Liver (tissue), 9 donors: ENCODE results near the gene KCNIP1. TPM values are rescaled to one million over a fixed set of nuclear protein-coding genes. Genes with fewer than 3 reads are reported as not detected.

Experiments
- DNase-seq: peaks from one replicate; pipeline ENCODE4 v3.0.0-alpha.2; 2017; ENCODE audit warnings: low spot score
- H3K27ac ChIP-seq, 2 donors: one replicate each; pipeline ENCODE4 v1.7.0; 2013; ENCODE audit warnings: inconsistent platforms in 2 of 2, low read length in 2 of 2, control low read depth in 1 of 2, low read depth in 1 of 2, mild to moderate bottlenecking in 1 of 2
- H3K27me3 ChIP-seq, 4 donors: one replicate each; pipeline versions ENCODE4 v1.6.1 to v1.7.0; 2013; ENCODE audit warnings: low read length in 3 of 4, inconsistent platforms in 1 of 4, mild to moderate bottlenecking in 1 of 4, moderate library complexity in 1 of 4; ENCODE audit not compliant: control insufficient read depth in 4 of 4, insufficient read depth in 4 of 4
- H3K36me3 ChIP-seq, 4 donors: one replicate each; pipeline versions ENCODE4 v1.6.1 to v1.7.0; 2013; ENCODE audit warnings: low read length in 3 of 4, mild to moderate bottlenecking in 3 of 4, low read depth in 1 of 4, moderate library complexity in 1 of 4; ENCODE audit not compliant: control insufficient read depth in 4 of 4, insufficient read depth in 3 of 4
- H3K4me1 ChIP-seq, 4 donors: one replicate each; pipeline versions ENCODE4 v1.6.1 to v1.7.0; 2013; ENCODE audit warnings: low read length in 3 of 4, mild to moderate bottlenecking in 3 of 4, moderate library complexity in 1 of 4; ENCODE audit not compliant: control insufficient read depth in 4 of 4, insufficient read depth in 4 of 4
- H3K4me3 ChIP-seq, 3 donors: one replicate each; pipeline versions ENCODE4 v1.6.1 to v1.7.0; 2013; ENCODE audit warnings: low read length in 3 of 3, control low read depth in 1 of 3, low read depth in 1 of 3, mild to moderate bottlenecking in 1 of 3
- H3K9ac ChIP-seq, 2 donors: one replicate each; pipeline ENCODE4 v1.7.0; 2013; ENCODE audit warnings: low read length in 2 of 2, mild to moderate bottlenecking in 2 of 2, moderate library complexity in 2 of 2, control low read depth in 1 of 2, low read depth in 1 of 2
- H3K9me3 ChIP-seq, 4 donors: one replicate each; pipeline versions ENCODE4 v1.6.1 to v1.7.0; 2013; ENCODE audit warnings: low read length in 3 of 4; ENCODE audit not compliant: control insufficient read depth in 4 of 4
- ATF3 ChIP-seq: IDR thresholded peaks from 2 replicates; pipeline ENCODE4 v1.6.1; 2016; ENCODE audit warnings: antibody characterized with exemption
- EGR1 ChIP-seq, 2 donors: IDR thresholded peaks; 2 replicates each; pipeline ENCODE4 v1.6.1; 2016 to 2018; ENCODE audit warnings: antibody characterized with exemption in 2 of 2, low read depth in 2 of 2
- FOXA1 ChIP-seq: IDR thresholded peaks from 2 replicates; pipeline ENCODE4 v1.6.1; 2016; ENCODE audit warnings: antibody characterized with exemption
- FOXA2 ChIP-seq: IDR thresholded peaks from 2 replicates; pipeline ENCODE4 v1.6.1; 2016; ENCODE audit warnings: antibody characterized with exemption
- GABPA ChIP-seq, 2 donors: IDR thresholded peaks in 1 of 2; conservative IDR thresholded peaks in 1 of 2; 2 replicates each; pipeline ENCODE4 v1.6.1; 2016; ENCODE audit warnings: antibody characterized with exemption in 2 of 2, mild to moderate bottlenecking in 1 of 2, moderate library complexity in 1 of 2
- HNF4G ChIP-seq: IDR thresholded peaks from 2 replicates; pipeline ENCODE4 v1.6.1; 2016; ENCODE audit warnings: antibody characterized with exemption
- JUND ChIP-seq, 2 donors: IDR thresholded peaks; 2 replicates each; pipeline ENCODE4 v1.6.1; 2016; ENCODE audit warnings: antibody characterized with exemption in 2 of 2
- NR2F2 ChIP-seq: IDR thresholded peaks from 2 replicates; pipeline ENCODE4 v1.6.1; 2016; ENCODE audit warnings: antibody characterized with exemption
- RAD21 ChIP-seq, 2 donors: IDR thresholded peaks; 2 replicates each; pipeline ENCODE4 v1.6.1; 2016; ENCODE audit warnings: antibody characterized with exemption in 2 of 2, mild to moderate bottlenecking in 2 of 2
- RXRA ChIP-seq, 2 donors: IDR thresholded peaks; 2 replicates each; pipeline ENCODE4 v1.6.1; 2017 to 2018; ENCODE audit warnings: antibody characterized with exemption in 2 of 2, mild to moderate bottlenecking in 1 of 2
- SP1 ChIP-seq: IDR thresholded peaks from 2 replicates; pipeline ENCODE4 v1.6.1; 2018; ENCODE audit warnings: antibody characterized with exemption, mild to moderate bottlenecking
- TAF1 ChIP-seq: conservative IDR thresholded peaks from 2 replicates; pipeline ENCODE4 v1.6.1; 2016; ENCODE audit warnings: antibody characterized with exemption, mild to moderate bottlenecking
- YY1 ChIP-seq: IDR thresholded peaks from 2 replicates; pipeline ENCODE4 v1.6.1; 2016; ENCODE audit warnings: antibody characterized with exemption, mild to moderate bottlenecking
- ZBTB33 ChIP-seq: IDR thresholded peaks from 2 replicates; pipeline ENCODE4 v1.6.1; 2016; ENCODE audit warnings: antibody characterized with exemption
- WGBS: extraction: QIAGEN DNeasy Blood & Tissue Kit; methylation state at CpG from one replicate; pipeline ENCODE4 v1.1.7; 2013; 5-methylcytosine and 5-hydroxymethylcytosine counted together
- polyA plus RNA-seq, 2 donors: library from polyadenylated mRNA; stranded (reverse) in 1 of 2; unstranded in 1 of 2; fragments of 200-250 nt in 1 of 2; fragments of >200 nt in 1 of 2; fragmentation: Nextera tagmentation in 1 of 2; extraction: Ambion mirVana in 1 of 2; gene quantifications; one replicate each; pipeline versions ENCODE4 v1.2.1 to v1.2.3, GENCODE V29; 2013 to 2015
- total RNA-seq, 2 donors: library from RNA; depleted of rRNA; stranded (reverse); fragments of >200 nt; gene quantifications; one replicate each; pipeline ENCODE4 v1.2.3, GENCODE V29; 2014
- TF ChIP-seq, protein P1 (sequence below): fragments of 150-350 bp; IDR thresholded peaks from 2 replicates; pipeline ENCODE4 v1.5.1; 2017; ENCODE audit warnings: improper control_type of control experiment, low read depth, low read length; ENCODE audit not compliant: missing input control
- TF ChIP-seq, protein P2 (sequence below): IDR thresholded peaks from 2 replicates; pipeline ENCODE4 v1.6.1; 2016; ENCODE audit warnings: antibody characterized with exemption
- TF ChIP-seq, protein P3 (sequence below): IDR thresholded peaks from 2 replicates; pipeline ENCODE4 v1.6.1; 2016; ENCODE audit warnings: antibody characterized with exemption, mild to moderate bottlenecking
- donor health status: healthy.
- donor health status: healthy.
- donor health status: healthy.
- donor health status: healthy.
- donor health status: healthy.

KCNIP1 gene
- total and polyA plus RNA-seq, 4 donors = 0.08 to 0.23 TPM; not detected in 2

GRCh38 chr5:170466553-170466952 is 37.3 kb upstream of the KCNIP1 start:
- H3K27ac ChIP-seq = no peak overlapping the region
- peaks cover 0 to 3% (median 0%) of the 10 kb centered on the region in 4 donors for H3K27me3 ChIP-seq
- H3K9ac ChIP-seq = no peak overlapping the region
- no peaks in the 10 kb centered on the region for H3K4me1 ChIP-seq
- DNase-seq = no peak
- H3K36me3 ChIP-seq = no peaks in the 10 kb centered on the region
- 85% methylated on average over 3 of the region's 3 CpGs for WGBS
- TF ChIP-seq ZBTB33 (no peak), EGR1 (IDR thresholded peaks at IDR 0.05; ENCODE audit: low read depth in 2 of 2) (no peak), ATF3 (no peak), GABPA (IDR thresholded peaks at IDR 0.05 in 1 of 2, conservative IDR thresholded peaks at IDR 0.05 in 1 of 2) (no peak), JUND (IDR thresholded peaks at IDR 0.05) (no peak), YY1 (no peak), TAF1 (no peak), RAD21 (IDR thresholded peaks at IDR 0.05) (no peak), FOXA1 (no peak), SP1 (no peak), HNF4G (no peak), NR2F2 (no peak), FOXA2 (no peak), RXRA (IDR thresholded peaks at IDR 0.05) (no peak)
- TF ChIP-seq, protein P1, sequence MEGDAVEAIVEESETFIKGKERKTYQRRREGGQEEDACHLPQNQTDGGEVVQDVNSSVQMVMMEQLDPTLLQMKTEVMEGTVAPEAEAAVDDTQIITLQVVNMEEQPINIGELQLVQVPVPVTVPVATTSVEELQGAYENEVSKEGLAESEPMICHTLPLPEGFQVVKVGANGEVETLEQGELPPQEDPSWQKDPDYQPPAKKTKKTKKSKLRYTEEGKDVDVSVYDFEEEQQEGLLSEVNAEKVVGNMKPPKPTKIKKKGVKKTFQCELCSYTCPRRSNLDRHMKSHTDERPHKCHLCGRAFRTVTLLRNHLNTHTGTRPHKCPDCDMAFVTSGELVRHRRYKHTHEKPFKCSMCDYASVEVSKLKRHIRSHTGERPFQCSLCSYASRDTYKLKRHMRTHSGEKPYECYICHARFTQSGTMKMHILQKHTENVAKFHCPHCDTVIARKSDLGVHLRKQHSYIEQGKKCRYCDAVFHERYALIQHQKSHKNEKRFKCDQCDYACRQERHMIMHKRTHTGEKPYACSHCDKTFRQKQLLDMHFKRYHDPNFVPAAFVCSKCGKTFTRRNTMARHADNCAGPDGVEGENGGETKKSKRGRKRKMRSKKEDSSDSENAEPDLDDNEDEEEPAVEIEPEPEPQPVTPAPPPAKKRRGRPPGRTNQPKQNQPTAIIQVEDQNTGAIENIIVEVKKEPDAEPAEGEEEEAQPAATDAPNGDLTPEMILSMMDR = no peak
- TF ChIP-seq, protein P2, sequence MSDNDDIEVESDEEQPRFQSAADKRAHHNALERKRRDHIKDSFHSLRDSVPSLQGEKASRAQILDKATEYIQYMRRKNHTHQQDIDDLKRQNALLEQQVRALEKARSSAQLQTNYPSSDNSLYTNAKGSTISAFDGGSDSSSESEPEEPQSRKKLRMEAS = no peak
- TF ChIP-seq, protein P3, sequence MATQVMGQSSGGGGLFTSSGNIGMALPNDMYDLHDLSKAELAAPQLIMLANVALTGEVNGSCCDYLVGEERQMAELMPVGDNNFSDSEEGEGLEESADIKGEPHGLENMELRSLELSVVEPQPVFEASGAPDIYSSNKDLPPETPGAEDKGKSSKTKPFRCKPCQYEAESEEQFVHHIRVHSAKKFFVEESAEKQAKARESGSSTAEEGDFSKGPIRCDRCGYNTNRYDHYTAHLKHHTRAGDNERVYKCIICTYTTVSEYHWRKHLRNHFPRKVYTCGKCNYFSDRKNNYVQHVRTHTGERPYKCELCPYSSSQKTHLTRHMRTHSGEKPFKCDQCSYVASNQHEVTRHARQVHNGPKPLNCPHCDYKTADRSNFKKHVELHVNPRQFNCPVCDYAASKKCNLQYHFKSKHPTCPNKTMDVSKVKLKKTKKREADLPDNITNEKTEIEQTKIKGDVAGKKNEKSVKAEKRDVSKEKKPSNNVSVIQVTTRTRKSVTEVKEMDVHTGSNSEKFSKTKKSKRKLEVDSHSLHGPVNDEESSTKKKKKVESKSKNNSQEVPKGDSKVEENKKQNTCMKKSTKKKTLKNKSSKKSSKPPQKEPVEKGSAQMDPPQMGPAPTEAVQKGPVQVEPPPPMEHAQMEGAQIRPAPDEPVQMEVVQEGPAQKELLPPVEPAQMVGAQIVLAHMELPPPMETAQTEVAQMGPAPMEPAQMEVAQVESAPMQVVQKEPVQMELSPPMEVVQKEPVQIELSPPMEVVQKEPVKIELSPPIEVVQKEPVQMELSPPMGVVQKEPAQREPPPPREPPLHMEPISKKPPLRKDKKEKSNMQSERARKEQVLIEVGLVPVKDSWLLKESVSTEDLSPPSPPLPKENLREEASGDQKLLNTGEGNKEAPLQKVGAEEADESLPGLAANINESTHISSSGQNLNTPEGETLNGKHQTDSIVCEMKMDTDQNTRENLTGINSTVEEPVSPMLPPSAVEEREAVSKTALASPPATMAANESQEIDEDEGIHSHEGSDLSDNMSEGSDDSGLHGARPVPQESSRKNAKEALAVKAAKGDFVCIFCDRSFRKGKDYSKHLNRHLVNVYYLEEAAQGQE = no peak
- no peaks in the 10 kb centered on the region for H3K9me3 ChIP-seq
- H3K4me3 ChIP-seq = no peak overlapping the region
